Stimulated activated CD4-positive, alpha-beta T cell treated with anti-CD3 and anti-CD28 coated beads, Interleukin-15, amount 100 ng/mL, for 24 hours (primary cell): ENCODE data around the gene MICOS13.
"Not testable (repeated sequence)": the region's sequence is repeated elsewhere in the genome, so short reads cannot be mapped to it uniquely, and the experiment has no call there.

Source experiments
- DNase-seq: peaks from one replicate; pipeline ENCODE4 v3.0.0-alpha.2; 2020

The MICOS13 gene

DNA sequence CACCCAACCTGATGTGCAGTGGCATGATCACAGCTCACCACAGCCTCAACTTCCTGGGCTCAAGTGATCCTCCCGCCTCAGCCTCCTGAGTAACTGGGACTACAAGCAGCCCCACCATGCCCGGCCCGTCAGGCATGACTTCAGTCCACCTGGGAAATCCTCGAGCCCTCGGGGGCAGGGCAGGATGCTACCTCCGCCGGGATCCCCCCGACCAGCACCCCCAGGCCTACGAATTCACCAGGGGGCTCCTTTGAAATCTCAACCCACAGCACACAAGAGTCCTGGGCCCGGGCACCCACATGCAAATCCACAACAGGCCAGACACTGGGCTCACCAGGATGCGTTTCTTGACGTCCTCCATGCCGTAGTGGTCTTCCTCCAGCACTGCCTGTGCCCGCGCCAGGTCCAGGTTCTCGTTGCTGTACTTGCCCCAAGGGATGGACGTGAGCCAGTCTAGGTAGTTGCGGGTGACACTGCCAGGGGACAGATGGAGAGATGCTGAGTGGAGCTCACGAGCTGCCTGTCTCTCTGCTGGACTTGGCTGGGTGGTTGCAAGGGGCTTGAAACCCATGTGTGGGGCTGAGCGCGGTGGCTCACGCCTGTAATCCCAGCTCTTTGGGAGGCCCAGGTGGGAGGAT, 20.3 kb upstream of the MICOS13 start:
- DNase-seq = no peak

DNA sequence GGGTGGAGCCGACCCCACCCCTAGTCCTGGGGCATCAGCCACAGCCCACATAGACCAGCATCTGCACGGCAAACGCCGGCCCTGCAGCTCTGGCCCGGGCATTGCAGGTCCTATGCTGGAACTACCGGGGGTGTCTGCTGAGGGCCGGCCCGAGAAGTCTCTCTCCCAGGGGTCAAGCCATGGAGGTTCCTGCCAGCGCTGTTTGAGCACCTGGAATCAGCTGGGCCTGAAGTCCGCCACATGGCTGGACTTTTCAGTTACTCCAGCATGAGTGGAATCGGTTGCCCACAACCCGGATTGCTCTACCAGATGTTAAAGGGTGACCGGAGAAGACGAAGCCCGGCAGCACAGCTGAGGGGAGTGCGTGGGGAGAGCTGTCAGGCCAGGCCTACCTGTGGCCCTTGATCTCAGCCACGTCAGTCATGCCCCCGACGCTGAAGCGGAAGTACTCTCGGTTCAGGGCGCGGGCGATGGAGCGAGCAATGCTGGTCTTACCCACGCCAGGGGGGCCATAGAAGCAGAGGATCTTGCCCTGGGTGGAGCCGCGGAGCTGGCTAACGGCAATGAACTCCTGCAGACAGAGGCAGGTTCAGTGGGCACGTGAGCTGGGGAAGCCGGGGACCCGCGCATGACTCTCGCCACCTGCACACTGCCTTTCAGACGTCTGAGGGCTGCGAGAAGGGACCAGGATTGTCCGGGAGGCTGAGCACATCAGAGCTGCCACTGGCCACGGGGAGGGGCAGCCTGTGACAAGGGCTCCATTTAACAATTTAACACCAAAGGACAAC, 18.5 kb upstream of the MICOS13 start:
- DNase-seq = no peak

- no peak for DNase-seq
Measured at GRCh38 chr19:5697890-5698634, 17.7 kb upstream of the MICOS13 start.

- DNase-seq = no peak
Measured at GRCh38 chr19:5697022-5697889, 16.9 kb upstream of the MICOS13 start.

DNA sequence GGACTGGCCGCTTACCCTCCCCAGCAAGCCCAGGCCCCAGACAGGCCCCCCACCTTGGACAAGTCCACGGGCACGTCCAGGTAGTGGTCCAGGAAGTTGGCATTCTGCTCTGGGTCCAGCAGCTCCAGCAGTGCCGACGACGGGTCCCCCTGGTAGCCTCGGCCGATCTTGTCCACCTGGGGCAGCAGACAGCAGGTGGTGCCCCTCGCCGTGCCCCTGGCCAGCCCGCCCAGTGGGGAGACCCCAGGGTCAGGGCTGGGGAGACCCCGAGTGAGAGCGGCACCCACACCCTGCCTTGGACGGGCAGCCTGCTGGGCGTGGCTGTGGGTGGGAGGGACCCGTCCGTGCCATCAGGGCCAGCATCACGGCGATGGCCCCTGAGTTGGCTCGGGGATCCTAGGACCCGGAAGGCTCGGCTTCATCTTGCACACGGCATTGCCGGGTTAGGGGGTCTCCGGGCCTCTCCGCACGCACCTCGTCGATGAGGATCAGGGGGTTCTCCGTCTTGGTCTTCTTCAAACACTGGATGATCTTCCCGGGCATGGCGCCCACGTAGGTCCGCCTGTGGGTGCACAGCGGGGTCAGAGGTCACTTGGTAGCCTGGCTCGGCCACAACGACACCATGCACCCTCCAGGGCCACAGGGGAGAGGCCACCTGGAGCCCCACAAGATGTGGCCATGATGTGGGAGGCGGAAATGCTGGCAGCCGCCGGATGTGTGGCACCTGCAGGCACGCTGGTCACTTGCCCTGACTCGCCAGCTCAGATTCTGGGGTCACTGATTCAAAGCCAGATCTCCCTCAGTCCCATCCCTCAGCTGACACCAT, 16.1 kb upstream of the MICOS13 start:
- DNase-seq = peak; percentile 27

DNA sequence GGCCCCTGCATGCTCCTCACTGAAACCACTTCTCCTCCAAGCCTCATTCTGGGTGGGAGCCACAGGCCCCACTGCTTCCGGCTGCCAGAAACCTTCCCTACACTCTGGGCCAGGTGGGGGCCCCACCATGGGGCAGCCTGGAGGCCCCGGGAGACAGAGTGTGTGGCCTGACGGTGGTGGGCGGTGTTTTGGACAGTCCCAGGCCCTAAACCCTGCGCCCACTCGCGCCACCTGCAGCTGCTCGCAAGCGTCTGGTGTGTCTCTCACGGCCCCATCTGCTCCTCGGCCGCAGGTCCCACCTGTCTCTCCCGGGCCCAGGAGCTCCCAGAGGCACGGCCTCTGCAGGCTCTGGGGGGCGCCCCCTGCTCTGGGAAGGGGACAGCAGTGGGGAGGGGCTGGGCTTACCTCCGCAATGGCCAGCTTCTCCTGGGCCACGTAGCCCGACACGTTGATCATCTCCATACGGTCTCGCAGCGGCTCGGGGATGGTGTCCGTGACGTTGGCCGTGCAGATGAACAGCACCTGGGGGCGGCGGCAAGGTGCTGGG, 15.4 kb upstream of the MICOS13 start:
- DNase-seq = peak; percentile 26

GRCh38 chr19:5694956-5695648, 14.8 kb upstream of the MICOS13 start:
- peak; percentile 28 for DNase-seq

- DNase-seq = peak; percentile 45
Measured at GRCh38 chr19:5694167-5694955, 14.0 kb upstream of the MICOS13 start.

DNA sequence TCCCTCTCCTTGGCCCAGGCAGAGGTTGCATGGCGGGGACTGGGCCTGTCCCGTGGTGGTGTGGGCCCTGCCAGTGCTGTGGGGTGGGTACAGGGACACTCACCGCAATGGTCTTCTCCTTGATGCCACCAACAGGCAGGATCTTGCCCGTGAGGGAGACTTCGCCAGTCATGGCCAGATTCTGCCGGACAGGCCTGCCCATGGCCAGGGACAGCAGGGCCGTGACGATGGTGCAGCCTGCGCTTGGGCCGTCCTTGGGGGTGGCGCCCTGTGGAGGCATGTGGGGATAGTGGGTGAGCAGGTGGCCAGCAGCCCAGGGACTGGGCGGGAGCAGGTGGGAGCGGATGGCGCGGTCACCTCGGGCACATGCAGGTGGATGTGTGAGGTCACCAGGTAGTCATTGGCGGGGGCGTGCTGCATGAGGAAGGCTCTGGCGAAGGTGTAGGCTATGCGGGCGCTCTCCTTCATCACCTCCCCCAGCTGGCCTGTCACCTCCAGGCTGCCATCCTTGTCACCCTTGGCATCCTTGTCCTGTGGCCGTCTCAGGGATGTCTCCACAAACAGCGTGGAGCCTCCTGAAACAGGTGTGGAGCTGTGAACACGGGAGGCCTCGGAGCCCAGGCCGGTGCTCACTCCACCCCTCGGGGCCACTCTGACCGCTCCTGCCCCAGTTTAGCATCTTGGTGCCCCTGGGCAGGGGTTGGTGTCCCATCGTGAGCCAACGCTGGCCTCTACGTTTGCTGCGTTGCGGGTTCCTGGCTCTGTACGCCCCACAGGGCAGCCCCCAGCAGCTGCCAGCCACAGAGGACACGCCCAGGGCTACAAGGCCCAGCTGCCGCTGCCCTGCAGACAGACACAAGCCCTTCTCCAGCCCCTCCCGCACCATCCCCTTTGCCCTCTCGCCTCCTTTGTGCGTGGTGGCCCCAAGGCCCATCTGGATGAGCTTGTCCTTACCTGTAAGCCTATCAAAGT, 13.2 kb upstream of the MICOS13 start:
- peak; percentile 57 for DNase-seq

DNA sequence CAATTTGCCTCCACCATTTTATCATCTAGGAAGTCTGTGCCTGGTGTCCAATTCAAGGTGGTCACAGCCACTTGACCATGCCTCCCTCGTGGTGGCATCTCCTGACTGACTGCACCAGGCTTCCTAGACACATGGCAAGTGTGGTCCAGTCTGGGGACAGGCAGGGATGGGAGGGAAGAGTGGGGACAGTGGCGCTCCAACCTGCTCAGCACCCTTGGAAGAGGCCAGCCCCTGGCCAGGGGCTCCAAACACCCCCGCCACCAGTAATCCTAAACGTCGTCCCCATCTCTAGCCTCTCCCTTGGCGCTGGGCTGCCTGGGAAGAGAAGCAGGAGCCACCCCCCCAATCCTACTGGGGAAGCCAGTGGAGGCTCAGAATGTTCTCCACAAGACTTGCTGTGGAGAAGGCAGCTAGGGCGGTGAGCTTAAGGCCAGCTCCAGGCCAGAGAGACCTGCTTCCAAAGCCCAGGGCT, 12.4 kb upstream of the MICOS13 start:
- DNase-seq = peak; percentile 39

- peak; percentile 54 for DNase-seq
Measured at GRCh38 chr19:5691822-5692722, 11.8 kb upstream of the MICOS13 start.

DNA sequence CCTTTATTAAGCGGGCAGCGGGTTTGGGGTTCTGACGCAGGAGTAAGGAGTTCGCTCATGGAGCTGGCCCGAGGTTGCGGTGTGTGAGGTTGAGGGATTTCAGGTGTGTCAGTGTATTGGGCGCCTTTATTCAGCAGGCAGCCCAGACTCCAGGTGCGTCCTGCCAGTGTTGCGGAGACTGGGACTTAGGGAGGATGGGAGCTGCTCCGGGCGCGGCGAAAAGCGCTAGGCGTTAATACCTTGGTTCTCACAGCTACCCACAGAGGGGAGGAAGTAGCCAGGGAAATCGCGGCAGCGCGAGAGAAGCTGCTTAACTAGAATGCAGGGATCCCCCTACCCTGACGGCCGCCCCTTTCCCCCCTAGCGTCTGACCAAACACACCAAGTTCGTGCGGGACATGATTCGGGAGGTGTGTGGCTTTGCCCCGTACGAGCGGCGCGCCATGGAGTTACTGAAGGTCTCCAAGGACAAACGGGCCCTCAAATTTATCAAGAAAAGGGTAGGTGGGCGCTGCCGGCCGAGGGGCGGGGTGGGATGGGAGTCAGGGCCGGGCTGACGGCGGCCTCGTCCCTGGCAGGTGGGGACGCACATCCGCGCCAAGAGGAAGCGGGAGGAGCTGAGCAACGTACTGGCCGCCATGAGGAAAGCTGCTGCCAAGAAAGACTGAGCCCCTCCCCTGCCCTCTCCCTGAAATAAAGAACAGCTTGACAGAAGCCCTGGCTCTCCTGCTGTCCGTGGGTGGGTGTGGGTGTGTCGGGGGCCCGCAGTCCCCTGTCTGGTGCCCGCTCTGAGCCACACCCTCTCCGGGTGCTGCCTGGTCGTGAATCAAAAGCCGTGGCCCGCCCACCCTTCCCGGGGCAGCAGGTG, 10.9 kb upstream of the MICOS13 start:
- peak; percentile 83 for DNase-seq

DNA sequence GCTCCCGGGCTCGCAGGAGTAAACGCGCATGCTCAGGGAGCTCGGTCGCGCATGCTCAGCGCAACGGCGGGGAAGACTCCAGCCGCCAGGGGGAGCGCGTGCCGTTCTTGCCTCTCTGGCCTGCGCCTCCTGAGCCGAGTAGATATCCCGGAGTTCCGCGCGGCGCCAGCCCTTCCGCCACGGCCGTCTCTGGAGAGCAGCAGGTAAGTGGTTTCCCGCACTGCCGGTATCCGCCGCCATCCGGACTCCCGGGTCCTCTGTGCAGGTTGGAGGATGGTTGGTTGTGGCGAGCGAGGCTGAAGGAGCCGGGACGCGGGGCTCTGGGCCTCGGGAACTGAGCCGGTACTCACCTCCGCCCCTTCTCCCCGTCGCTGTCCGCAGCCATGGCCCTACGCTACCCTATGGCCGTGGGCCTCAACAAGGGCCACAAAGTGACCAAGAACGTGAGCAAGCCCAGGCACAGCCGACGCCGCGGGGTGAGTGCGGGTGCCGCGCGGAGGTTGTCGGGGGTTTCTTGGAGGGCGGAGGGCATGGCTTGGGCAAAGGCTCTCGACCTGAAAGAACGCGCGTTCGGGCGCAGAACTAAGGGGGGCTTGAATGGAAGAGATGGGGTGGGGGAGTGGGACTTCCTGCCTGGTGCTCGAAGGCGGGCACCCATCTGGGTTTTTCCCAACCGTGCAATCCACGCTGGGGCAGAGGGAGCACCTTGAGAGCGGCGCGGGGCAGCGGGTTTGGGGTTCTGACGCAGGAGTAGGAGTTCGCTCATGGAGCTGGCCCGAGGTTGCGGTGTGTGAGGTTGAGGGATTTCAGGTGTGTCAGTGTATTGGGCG, 10.0 kb upstream of the MICOS13 start, which contains the start of gene RPL36:
RPL36 (plus strand) TSS at position 171 of the 830 bp plus-strand sequence; CDS start at position 384, 213 bp downstream.
- DNase-seq = peak; percentile 98

DNA sequence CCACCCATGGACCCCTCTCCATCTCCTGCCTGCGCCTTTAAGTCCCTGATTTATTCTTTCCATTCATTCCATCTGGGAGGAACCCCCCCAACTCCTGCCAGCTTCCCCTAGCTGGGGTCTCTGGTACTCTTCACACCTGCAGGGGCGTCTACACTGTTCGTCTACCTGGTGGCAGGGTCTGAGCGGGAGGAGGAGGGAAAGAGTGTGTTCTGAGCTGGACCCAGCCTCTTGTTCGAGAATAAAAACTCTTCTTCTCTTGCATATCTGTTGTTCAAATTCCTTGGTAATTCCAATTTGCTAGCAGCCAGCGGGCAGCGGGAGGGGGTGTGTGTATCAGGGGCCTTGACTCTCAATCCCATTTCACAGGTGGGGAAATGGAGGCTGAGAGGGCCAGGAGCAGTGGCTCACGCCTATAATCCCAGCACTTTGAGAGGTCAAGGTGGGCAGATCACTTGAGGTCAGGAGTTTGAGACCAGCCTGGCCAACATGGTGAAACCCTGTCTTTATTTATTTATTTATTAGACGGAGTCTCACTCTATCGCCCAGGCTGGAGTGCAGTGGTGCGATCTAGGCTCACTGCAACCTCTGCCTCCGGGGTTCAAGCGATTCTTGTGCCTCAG, 8.1 kb upstream of the MICOS13 start:
- not testable (repeated sequence) for DNase-seq
